Fibroblast of villous mesenchyme (primary cell): ENCODE data around the gene RFNG. TPM values are rescaled to one million over a fixed set of nuclear protein-coding genes. Genes with fewer than 3 reads are reported as not detected.
A peak's percentile ranks its signal among the peaks of the same experiment; 100 is the strongest.

Source experiments
- DNase-seq: peaks from one replicate; pipeline ENCODE4 v3.0.0-alpha.2; 2010; ENCODE audit warnings: low read depth
- H3K4me3 ChIP-seq: 2 replicates; pipeline ENCODE4 v1.5.1; 2011; ENCODE audit warnings: low read depth, mild to moderate bottlenecking, low read length
- CTCF ChIP-seq: IDR thresholded peaks from 2 replicates; pipeline ENCODE4 v1.5.1; 2012; ENCODE audit warnings: low read depth, mild to moderate bottlenecking, low read length; ENCODE audit not compliant: insufficient read depth
- total RNA-seq: library from RNA; depleted of rRNA; stranded (reverse); fragments of >200 nt; gene quantifications from 2 replicates; pipeline ENCODE4 v1.2.3, GENCODE V29; 2012

RFNG gene
- total RNA-seq, 1 donor: 47.5 TPM

GRCh38 chr17:82034371-82035011 is 17.1 kb downstream of the RFNG start:
- no peak for TF ChIP-seq CTCF
- no peak for DNase-seq
- no peak overlapping the region for H3K4me3 ChIP-seq

GRCh38 chr17:82033359-82034085 is 18.1 kb downstream of the RFNG start:
- DNase-seq: no peak
- H3K4me3 ChIP-seq: no peak overlapping the region
- no peak for TF ChIP-seq CTCF

- H3K4me3 ChIP-seq: peak overlapping the region; percentile 60
- TF ChIP-seq CTCF: no peak
- no peak for DNase-seq
These were observed 19.6 kb downstream of the RFNG start for GRCh38 chr17:82031885-82032627.

GRCh38 chr17:82031303-82031884 is 20.2 kb downstream of the RFNG start, which contains the start of gene RAC3:
TSS of gene RAC3 (plus strand) at chr17:82031678. CDS start at chr17:82031762, 84 bp downstream.
- peak within 1 kb of the TSS; percentile 65 for H3K4me3 ChIP-seq
- DNase-seq: peak; percentile 33
- no peak for TF ChIP-seq CTCF

- H3K4me3 ChIP-seq: peak overlapping the region; percentile 65
- DNase-seq: peak; percentile 86
These were observed 20.9 kb downstream of the RFNG start for GRCh38 chr17:82030470-82031302.

More at GRCh38 chr17:82030470-82031302, 20.9 kb downstream of the RFNG start:
- peak; percentile 50 for TF ChIP-seq CTCF
